HepG2 (cell line): ENCODE data around the gene PANX1. TPM values are rescaled to one million over a fixed set of nuclear protein-coding genes. Genes with fewer than 3 reads are reported as not detected.

Source experiments
- ASH2L ChIP-seq: fragments of 300-600, 200-600 bp; sonication (generic); IDR thresholded peaks from 2 replicates; pipeline ENCODE4 v1.7.0; 2017; ENCODE audit warnings: low read depth, mild to moderate bottlenecking, moderate library complexity, mixed read lengths, low read length; ENCODE audit not compliant: insufficient read length
- ATF7 ChIP-seq, 2 experiments: fragments of 450-650 bp in 1 of 2; sonication (generic) in 1 of 2; formaldehyde crosslinking in 1 of 2; IDR thresholded peaks; 2 replicates each; pipeline versions ENCODE4 v1.4.0 to v1.6.1; 2016 to 2020; ENCODE audit warnings: antibody characterized with exemption in 1 of 2, mild to moderate bottlenecking in 1 of 2, missing genetic modification reagents in 1 of 2
- BATF2 ChIP-seq: sonication (generic); formaldehyde crosslinking; IDR thresholded peaks from 2 replicates; pipeline ENCODE4 v1.8.0; 2022; ENCODE audit warnings: mild to moderate bottlenecking, missing genetic modification reagents, moderate library complexity
- CSRNP2 ChIP-seq: sonication (generic); formaldehyde crosslinking; conservative IDR thresholded peaks from 2 replicates; pipeline ENCODE4 v1.8.0; 2022; ENCODE audit warnings: low read depth, missing genetic modification reagents
- MAX ChIP-seq: IDR thresholded peaks from 2 replicates; pipeline ENCODE4 v1.6.1; 2012; ENCODE audit warnings: inconsistent platforms
- MXD4 ChIP-seq: IDR thresholded peaks from 2 replicates; pipeline ENCODE4 v1.6.1; 2016; ENCODE audit warnings: mild to moderate bottlenecking, missing biosample characterization, missing genetic modification reagents
- TBP ChIP-seq: sonication (generic); formaldehyde crosslinking; IDR thresholded peaks from 2 replicates; pipeline ENCODE4 v1.5.0; 2020; ENCODE audit warnings: missing genetic modification reagents
- TOPORS ChIP-seq: sonication (generic); formaldehyde crosslinking; IDR thresholded peaks from 2 replicates; pipeline ENCODE4 v1.8.0; 2023; ENCODE audit warnings: mild to moderate bottlenecking, missing genetic modification reagents
- ZBTB10 ChIP-seq: sonication (generic); formaldehyde crosslinking; IDR thresholded peaks from 2 replicates; pipeline ENCODE4 v1.4.0; 2020; ENCODE audit warnings: missing genetic modification reagents, borderline replicate concordance
- ZBTB43 ChIP-seq: sonication (generic); formaldehyde crosslinking; conservative IDR thresholded peaks from 2 replicates; pipeline ENCODE4 v1.4.0; 2020; ENCODE audit warnings: missing genetic modification reagents
- ZBTB7A ChIP-seq: sonication (generic); formaldehyde crosslinking; IDR thresholded peaks from 2 replicates; pipeline ENCODE4 v1.8.0; 2022; ENCODE audit warnings: mild to moderate bottlenecking, missing genetic modification reagents
- ZNF256 ChIP-seq: sonication (generic); formaldehyde crosslinking; conservative IDR thresholded peaks from 2 replicates; pipeline ENCODE4 v1.4.0; 2020; ENCODE audit warnings: missing genetic modification reagents
- ZNF275 ChIP-seq: sonication (generic); formaldehyde crosslinking; IDR thresholded peaks from 2 replicates; pipeline ENCODE4 v1.8.0; 2022; ENCODE audit warnings: missing genetic modification reagents, mild to moderate bottlenecking, inconsistent platforms, borderline replicate concordance
- ZNF710 ChIP-seq: sonication (generic); formaldehyde crosslinking; IDR thresholded peaks from 2 replicates; pipeline ENCODE4 v1.5.0; 2020; ENCODE audit warnings: mild to moderate bottlenecking, missing genetic modification reagents, borderline replicate concordance
- ZNF724P ChIP-seq: sonication (generic); formaldehyde crosslinking; IDR thresholded peaks from 2 replicates; pipeline ENCODE4 v1.8.0; 2022; ENCODE audit warnings: missing genetic modification reagents, borderline replicate concordance
- ZNF746 ChIP-seq: sonication (generic); formaldehyde crosslinking; IDR thresholded peaks from 2 replicates; pipeline ENCODE4 v1.8.0; 2022; ENCODE audit warnings: mild to moderate bottlenecking, missing genetic modification reagents
- ZNF773 ChIP-seq: sonication (generic); formaldehyde crosslinking; IDR thresholded peaks from 2 replicates; pipeline ENCODE4 v1.4.0; 2020; ENCODE audit warnings: missing genetic modification reagents, borderline replicate concordance
- polyA plus RNA-seq, 8 experiments: library from polyadenylated mRNA; depleted of rRNA in 3 of 8; stranded (reverse) in 7 of 8; unstranded in 1 of 8; fragments of >200 nt; fragmentation: Illumina TruSeq in 4 of 8; extraction: Trizol in 4 of 8; gene quantifications; 2 replicates each; pipeline versions ENCODE4 v1.2.1 to v1.2.3, GENCODE V29; 2011 to 2016; ENCODE audit warnings: low read depth in 4 of 8, missing spikeins in 1 of 8, mixed read lengths in 1 of 8; ENCODE audit not compliant: insufficient read depth in 1 of 8
- total RNA-seq, 5 experiments: library from RNA; depleted of rRNA; stranded (reverse); fragments of >200 nt; fragmentation: Illumina TruSeq; extraction: Trizol; gene quantifications; 2 replicates each; pipeline ENCODE4 v1.2.3, GENCODE V29; 2016; ENCODE audit warnings: low read depth in 1 of 5

PANX1 gene
- total and polyA plus RNA-seq, 2 of the 13 experiments (the other 11 are each of a cell fraction or from before 2014, with no cell fraction given), result 8.3 to 24.8 TPM

- TF ChIP-seq TOPORS (peak; percentile 78), ZNF773 (CRISPR knock-in tag) (peak; percentile 87; the same call in 1 of the 2 replicates), ZNF256 (CRISPR knock-in tag) (peak; percentile 56; the same call in 1 of the 2 replicates), BATF2 (CRISPR knock-in tag) (peak; percentile 71; the same call in 1 of the 2 replicates), MXD4 (CRISPR knock-in tag) (0 out of 2 replicates have a peak, but pooled peaks have one; percentile 57), ATF7 (IDR thresholded peaks at IDR 0.05) (no peak), ATF7 (CRISPR knock-in tag; IDR thresholded peaks at IDR 0.05) (no peak), ZBTB43 (peak; percentile 74; the same call in 1 of the 2 replicates), ZNF746 (peak; percentile 29; the same call in 1 of the 2 replicates), ASH2L (peak; percentile 85), CSRNP2 (CRISPR knock-in tag) (peak; percentile 58; the same call in 1 of the 2 replicates), ZNF710 (CRISPR knock-in tag) (0 out of 2 replicates have a peak, but pooled peaks have one; percentile 37), MAX (peak; percentile 79), ZBTB7A (CRISPR knock-in tag) (peak; percentile 48; the same call in 1 of the 2 replicates), ZNF275 (CRISPR knock-in tag) (no peak), ZNF724P (CRISPR knock-in tag) (0 out of 2 replicates have a peak, but pooled peaks have one; percentile 62), ZBTB10 (CRISPR knock-in tag) (peak; percentile 42; the same call in 1 of the 2 replicates), TBP (no peak)
Measured at GRCh38 chr11:94128746-94129511, at the start of gene PANX1 (continued).
